Activated naive CD8-positive, alpha-beta T cell treated with anti-CD3 and anti-CD28 coated beads for 36 hours (primary cell): Measurements from ENCODE around the gene ZFP36. TPM values are rescaled to one million over a fixed set of nuclear protein-coding genes. Genes with fewer than 3 reads are reported as not detected.
A peak's percentile ranks its signal among the peaks of the same experiment; 100 is the strongest.
"Not testable (repeated sequence)": the region's sequence is repeated elsewhere in the genome, so short reads cannot be mapped to it uniquely, and the experiment has no call there.

Experiments used
- DNase-seq: peaks from one replicate; pipeline ENCODE4 v3.0.0; 2021
- H3K27ac Mint-ChIP-seq: one replicate; pipeline ENCODE4 v1.8.0; 2022; ENCODE audit warnings: mild to moderate bottlenecking, moderate library complexity, mixed read lengths
- H3K27me3 Mint-ChIP-seq: one replicate; pipeline ENCODE4 v1.8.0; 2022; ENCODE audit warnings: mild to moderate bottlenecking, mixed read lengths
- H3K36me3 Mint-ChIP-seq: one replicate; pipeline ENCODE4 v1.8.0; 2021; ENCODE audit warnings: mild to moderate bottlenecking, mixed read lengths
- H3K4me1 Mint-ChIP-seq: one replicate; pipeline ENCODE4 v1.8.0; 2021; ENCODE audit warnings: mixed read lengths
- H3K4me3 Mint-ChIP-seq: one replicate; pipeline ENCODE4 v1.8.0; 2022; ENCODE audit warnings: mild to moderate bottlenecking, moderate library complexity, mixed read lengths
- H3K9me3 Mint-ChIP-seq: one replicate; pipeline ENCODE4 v1.8.0; 2022; ENCODE audit warnings: mixed read lengths
- total RNA-seq, 2 experiments: library from RNA; stranded (reverse); gene quantifications; one replicate each; pipeline ENCODE4 v1.2.3, GENCODE V29; 2021

ZFP36 gene
- total RNA-seq, 2 experiments from 2014 or later, result 15.5 to 15.6 TPM

DNA sequence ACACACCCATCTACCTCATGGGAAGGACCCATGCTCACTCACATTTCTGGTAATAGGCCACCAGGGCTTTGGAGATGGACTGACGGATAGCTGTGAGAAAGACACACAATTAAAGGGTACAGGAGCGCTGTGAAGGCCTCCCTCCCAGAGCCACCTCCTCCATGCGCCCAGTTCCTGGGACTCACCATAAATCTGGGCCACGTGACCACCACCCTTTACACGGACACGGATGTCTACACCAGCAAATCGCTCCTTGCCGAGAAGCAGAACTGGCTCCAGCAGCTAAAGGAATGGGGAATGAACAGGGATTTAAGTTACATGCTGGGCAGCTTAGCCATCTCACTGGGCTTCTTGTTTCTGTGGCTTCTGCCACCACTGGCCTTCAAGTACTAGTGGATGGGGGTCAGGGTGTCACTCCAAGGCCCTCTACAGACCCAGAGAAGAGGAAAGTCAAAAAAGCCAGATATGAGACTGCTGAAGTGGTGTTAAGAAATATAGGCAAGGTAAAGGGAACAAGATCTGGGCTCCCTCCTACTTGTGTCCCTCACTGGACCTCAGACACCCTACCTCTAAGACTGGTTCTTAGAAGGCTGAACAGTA lies 26.9 kb downstream of the ZFP36 start:
- Mint-ChIP-seq H3K36me3 (peaks cover 36% of the 10 kb centered on the region), H3K4me1 (peaks cover 40% of the 10 kb centered on the region), H3K9me3 (no peaks in the 10 kb centered on the region), H3K4me3 (peak overlapping the region; percentile 100), H3K27me3 (peaks cover 9% of the 10 kb centered on the region), H3K27ac (peak overlapping the region; percentile 100)
- DNase-seq, result no peak

DNA sequence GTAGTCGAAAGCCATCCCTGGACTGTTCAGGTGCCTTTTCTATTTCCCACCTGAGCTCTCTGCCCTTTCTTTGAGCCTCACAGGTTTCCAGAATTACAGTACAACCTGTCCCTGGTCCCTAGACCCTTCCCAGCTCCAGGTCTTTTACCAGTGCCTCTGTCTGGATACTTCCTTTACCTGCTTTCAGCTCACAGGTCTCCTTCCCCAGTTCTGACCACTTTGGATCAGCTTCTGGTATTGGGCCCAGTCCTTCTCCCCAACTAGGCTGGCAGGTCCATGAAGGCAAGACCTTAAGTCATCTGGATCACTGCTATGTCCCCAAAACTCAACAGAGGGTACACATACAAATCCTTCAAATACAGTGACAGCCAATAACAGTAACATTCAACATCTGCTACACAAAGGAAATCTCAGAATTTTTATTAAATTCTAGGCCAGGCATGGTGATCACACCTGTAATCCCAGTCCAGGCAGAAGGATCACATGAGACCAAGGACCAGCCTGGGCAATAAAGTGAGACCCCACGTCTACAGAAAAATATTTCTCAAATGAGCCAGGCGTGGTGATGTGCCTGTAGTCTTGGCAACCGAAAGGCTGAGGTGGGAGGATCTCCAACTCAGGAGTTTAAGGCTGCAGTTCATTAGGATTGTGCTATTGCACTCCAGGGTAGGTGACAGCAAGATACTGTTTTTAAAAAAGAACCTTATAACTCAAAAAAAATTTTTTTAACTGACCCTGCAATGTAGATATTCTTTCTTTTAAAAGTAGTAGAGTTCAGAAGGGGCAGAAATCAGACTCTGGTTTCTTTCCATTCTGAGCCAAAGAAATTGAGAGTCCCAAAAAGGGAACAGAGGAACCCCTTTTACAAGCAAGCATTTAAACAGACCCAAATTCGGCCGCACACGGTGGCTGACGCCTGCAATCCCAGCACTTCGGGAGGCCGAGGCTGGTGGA lies 27.8 kb downstream of the ZFP36 start:
- no peaks in the 10 kb centered on the region for H3K9me3 Mint-ChIP-seq
- H3K4me3 Mint-ChIP-seq, result peak overlapping the region; percentile 100
- peaks cover 36% of the 10 kb centered on the region for H3K36me3 Mint-ChIP-seq
- H3K27me3 Mint-ChIP-seq, result peaks cover 9% of the 10 kb centered on the region
- H3K4me1 Mint-ChIP-seq, result peaks cover 40% of the 10 kb centered on the region
- H3K27ac Mint-ChIP-seq, result peak overlapping the region; percentile 100
- no peak for DNase-seq

DNA sequence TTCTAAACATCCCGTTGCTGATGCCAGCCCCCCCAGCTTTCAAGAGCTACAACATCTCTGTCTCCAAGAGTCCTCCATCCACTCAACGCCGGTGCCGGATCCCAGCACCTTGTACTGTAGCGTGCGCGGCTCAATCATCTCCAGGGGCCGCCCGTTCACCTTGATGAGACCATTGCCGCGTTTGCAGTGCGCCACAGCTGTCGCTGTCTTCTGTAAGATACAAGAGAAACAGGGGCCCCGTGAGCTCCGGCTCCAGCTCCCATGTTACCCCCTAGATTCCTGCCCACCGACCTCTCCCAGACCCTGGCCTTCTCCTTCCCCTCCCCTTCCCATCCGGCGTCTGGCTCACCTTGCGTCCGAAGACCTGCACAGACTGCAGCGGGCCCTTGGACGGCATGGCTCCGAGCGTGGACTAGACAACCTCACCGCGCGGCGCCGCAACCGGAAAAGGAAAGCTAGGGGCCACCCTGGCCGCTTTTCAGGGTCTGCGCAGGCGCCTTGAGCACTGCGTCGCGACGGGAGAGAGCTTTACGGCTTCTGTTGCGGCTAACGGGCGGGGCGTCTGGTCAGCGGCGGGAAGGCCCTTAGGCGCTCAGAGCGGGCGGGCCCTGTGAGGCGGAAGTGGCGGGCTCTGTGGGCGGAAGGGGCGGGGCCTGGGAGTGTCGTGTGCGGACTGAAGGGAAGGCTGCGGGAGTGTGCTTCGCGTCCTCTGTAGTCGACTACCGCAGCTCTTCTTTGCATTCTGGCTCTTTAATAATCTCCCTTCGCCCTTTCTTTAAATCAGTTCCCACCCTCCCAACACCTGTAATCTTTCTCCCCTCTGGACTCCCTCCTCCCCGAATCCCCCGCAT lies 29.1 kb downstream of the ZFP36 start, which contains the start of gene RPS16:
Gene RPS16 (minus strand): TSS at position 451 of the 851 bp plus-strand sequence. CDS start 54 bp downstream, at position 397.
- H3K27ac Mint-ChIP-seq, result peak within 1 kb of the TSS; percentile 100
- no peaks in the 10 kb centered on the region for H3K9me3 Mint-ChIP-seq
- H3K4me1 Mint-ChIP-seq, result peaks cover 44% of the 10 kb centered on the region
- DNase-seq, result peak; percentile 99
- H3K27me3 Mint-ChIP-seq, result peaks cover 9% of the 10 kb centered on the region
- H3K36me3 Mint-ChIP-seq, result peaks cover 36% of the 10 kb centered on the region
- peak within 1 kb of the TSS; percentile 100 for H3K4me3 Mint-ChIP-seq

DNA sequence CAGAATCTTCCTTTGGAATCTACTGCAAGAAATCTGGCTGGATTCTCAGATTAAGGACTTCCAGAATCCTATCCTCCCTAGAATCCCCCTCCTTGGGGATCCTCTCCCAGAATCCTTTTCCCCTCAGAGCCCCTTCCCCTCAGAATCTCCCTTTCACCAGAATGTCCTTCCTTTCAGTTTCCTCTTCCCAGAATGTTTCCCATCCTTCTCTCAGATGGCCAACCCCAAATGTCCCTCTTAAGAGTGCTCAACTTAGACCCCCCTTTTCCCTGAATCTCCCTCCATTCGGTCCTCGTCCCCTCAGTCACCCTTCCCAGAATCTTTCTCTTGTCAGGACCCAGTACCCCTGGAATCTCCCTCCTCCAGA lies 29.7 kb downstream of the ZFP36 start:
- DNase-seq, result no peak
- Mint-ChIP-seq H3K4me3 (peak overlapping the region; percentile 100), H3K27me3 (peaks cover 9% of the 10 kb centered on the region), H3K36me3 (peaks cover 36% of the 10 kb centered on the region), H3K4me1 (peaks cover 39% of the 10 kb centered on the region), H3K9me3 (no peaks in the 10 kb centered on the region), H3K27ac (peak overlapping the region; percentile 100)

DNA sequence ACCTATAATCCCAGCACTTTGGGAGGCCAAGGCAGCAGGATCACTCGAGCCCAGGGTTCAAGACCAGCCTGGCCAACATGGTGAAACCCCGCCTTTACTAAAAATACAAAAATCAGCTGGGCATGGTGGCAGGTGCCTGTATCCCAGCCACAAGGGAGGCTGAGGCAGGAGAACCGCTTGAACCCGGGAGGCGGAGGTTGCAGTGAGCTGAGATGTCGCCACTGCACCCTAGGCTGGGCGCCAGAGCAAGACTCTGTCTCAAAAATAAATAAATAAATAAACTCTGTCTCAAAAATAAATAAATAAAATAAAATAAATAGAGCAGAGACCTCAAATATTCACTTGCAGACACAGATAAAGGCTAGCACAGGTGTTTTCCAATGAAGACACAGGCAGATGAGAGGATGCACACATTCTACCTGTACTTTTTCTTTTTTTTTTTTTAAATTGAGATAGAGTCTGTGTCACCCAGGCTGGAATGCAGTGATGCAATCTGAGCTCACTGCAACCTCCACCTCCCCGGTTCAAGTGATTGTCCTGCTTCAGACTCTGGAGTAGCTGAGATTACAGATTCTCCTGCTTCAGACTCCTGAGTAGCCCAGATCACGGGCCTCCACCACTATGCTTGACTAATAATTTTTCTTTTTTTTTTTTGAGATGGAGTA lies 31.8 kb downstream of the ZFP36 start:
- Mint-ChIP-seq H3K27me3 (peaks cover 9% of the 10 kb centered on the region), H3K4me3 (no peak overlapping the region), H3K27ac (no peak overlapping the region), H3K36me3 (peaks cover 24% of the 10 kb centered on the region), H3K9me3 (no peaks in the 10 kb centered on the region), H3K4me1 (peaks cover 28% of the 10 kb centered on the region)
- DNase-seq, result no peak

DNA sequence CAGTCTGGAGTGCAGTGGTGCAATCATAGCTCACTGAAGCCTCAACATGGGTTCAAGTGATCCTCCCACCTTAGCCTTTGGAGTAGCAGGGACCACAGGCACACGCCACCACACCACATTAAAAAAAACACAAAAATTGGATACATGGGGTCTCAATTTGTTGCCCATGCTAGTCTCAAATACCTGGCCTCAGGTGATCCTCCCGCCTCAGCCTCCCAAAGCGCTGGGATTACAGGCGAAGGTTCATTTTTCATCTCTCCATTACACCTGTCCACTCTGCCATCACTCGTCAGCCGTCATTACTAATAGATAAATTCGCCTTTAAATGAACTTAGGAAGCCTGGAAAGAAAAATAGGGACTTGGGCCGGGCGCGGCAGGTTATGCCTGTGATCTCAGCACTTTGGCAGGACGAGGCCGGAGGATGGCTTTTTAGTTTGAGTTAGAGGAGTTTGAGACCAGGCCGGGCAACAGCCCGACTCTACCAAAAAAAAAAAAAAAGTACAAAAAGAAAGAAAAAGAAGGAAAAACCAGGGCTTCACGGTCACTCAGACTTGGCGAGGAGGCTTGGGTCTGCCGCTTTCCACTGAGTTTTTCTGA lies 38.0 kb downstream of the ZFP36 start:
- DNase-seq, result no peak
- no peaks in the 10 kb centered on the region for H3K27me3 Mint-ChIP-seq
- H3K36me3 Mint-ChIP-seq, result peaks cover 51% of the 10 kb centered on the region
- peaks cover 42% of the 10 kb centered on the region for H3K4me1 Mint-ChIP-seq
- peak overlapping the region; percentile 100 for H3K27ac Mint-ChIP-seq
- peak overlapping the region; percentile 99 for H3K4me3 Mint-ChIP-seq
- no peaks in the 10 kb centered on the region for H3K9me3 Mint-ChIP-seq

DNA sequence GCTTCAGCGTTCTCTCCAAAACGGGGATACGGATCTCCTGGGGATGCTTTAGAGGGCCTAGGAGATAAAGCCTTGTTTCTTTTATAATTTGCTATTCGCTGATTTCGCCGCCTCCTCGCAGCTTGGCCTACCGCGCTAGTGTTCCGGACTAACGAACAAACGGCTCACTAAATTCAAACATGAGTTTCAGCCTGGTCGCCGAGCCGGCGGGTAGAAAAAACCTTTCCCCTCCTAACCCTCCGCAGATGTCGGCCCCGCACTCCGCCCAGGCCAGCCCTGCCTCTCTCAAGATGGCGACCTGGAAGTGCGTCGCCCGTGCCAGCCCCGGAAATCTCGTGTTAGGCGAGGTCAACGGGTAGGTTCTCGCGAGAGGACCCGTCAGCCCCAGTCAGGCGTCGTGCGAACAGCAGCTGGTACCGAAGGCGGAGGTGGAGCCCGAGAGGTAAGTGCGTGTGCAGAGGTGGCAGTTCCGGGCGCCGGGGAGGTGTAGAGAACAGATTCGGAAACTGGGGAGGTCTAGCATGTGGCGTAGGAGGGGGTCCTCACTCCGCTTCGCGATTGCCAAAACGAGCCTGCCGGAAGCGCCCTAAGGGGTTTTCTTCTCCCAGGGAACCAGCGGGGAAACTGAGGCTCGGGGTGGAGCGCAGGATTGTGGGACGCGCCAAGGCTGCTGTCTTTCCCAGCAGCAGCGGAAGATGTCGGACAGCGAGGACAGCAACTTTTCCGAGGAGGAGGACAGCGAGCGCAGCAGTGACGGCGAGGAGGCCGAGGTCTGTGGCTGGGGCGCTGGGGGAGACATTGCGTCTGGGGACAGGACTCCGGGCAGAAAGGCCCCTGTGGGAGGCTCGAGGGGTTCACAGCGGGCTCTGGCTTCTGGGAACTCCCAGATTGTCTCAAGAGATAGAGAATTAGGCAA lies 38.8 kb downstream of the ZFP36 start, which contains the start of gene SUPT5H:
Gene SUPT5H (plus strand): TSS at position 387 of the 916 bp plus-strand sequence. CDS start 309 bp downstream, at position 696.
- H3K27me3 Mint-ChIP-seq, result no peaks in the 10 kb centered on the region
- DNase-seq, result peak; percentile 98
- peak within 1 kb of the TSS; percentile 100 for H3K27ac Mint-ChIP-seq
- H3K4me3 Mint-ChIP-seq, result peak within 1 kb of the TSS; percentile 99
- H3K4me1 Mint-ChIP-seq, result peaks cover 42% of the 10 kb centered on the region
- H3K9me3 Mint-ChIP-seq, result no peaks in the 10 kb centered on the region
- H3K36me3 Mint-ChIP-seq, result peaks cover 52% of the 10 kb centered on the region

DNA sequence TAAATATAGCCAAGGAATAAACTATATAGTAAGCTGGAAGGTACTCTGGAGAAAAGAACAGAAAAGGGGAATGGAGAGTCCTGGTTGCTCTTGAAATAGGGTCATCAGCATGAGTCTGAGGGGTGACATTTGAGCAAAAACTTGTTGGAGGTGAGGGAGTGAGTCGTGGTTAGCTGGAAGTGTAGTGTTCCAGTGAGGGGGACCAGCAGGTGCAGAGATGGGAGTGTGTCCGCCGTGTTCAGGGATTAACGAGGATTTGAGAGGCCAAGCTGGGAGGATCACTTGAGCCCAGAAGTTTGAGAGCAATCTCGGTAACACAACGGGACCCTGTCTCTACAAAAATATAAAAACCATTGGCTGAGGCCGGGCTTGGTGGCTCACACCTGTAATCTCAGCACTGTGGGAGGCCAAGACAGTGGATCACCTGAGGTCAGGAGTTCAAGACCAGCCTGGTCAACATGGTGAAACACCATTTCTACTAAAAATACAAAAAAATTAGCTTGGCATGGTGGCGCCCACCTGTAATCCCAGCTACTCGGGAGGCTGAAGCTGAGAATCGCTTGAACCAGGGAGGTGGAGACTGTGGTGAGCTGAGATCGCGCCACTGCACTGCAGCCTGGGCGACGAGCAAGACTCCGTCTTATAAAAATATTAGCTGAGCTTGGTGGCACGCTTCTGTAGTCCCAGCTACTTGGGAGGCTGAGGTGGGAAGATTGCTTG lies 39.9 kb downstream of the ZFP36 start:
- no peaks in the 10 kb centered on the region for H3K9me3 Mint-ChIP-seq
- H3K36me3 Mint-ChIP-seq, result peaks cover 57% of the 10 kb centered on the region
- peak overlapping the region; percentile 99 for H3K4me3 Mint-ChIP-seq
- no peak for DNase-seq
- H3K4me1 Mint-ChIP-seq, result peaks cover 43% of the 10 kb centered on the region
- no peaks in the 10 kb centered on the region for H3K27me3 Mint-ChIP-seq
- H3K27ac Mint-ChIP-seq, result peak overlapping the region; percentile 100

DNA sequence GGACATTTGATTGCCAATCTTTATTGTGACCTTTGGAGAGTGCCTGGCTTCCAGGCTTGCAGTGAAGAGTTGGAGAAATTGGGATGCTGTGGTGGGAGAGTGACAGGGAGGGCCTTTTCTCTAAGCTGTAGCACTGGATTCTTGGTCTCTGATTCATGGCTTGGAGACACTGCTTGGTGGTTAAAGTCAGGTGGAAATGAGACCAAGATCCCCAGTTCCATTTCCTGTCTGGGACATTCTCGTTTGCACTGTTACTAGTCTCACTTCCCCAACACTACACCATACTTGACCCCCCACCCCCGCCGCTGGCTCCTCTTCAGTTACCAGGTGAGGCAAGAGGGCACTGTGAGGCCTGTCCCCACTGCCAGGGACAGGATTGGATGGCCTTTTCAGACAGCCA lies 41.6 kb downstream of the ZFP36 start:
- H3K27ac Mint-ChIP-seq, result peak overlapping the region; percentile 100
- peaks cover 57% of the 10 kb centered on the region for H3K4me1 Mint-ChIP-seq
- no peaks in the 10 kb centered on the region for H3K27me3 Mint-ChIP-seq
- peak; percentile 52 for DNase-seq
- peak overlapping the region; percentile 99 for H3K4me3 Mint-ChIP-seq
- peaks cover 73% of the 10 kb centered on the region for H3K36me3 Mint-ChIP-seq
- no peaks in the 10 kb centered on the region for H3K9me3 Mint-ChIP-seq

DNA sequence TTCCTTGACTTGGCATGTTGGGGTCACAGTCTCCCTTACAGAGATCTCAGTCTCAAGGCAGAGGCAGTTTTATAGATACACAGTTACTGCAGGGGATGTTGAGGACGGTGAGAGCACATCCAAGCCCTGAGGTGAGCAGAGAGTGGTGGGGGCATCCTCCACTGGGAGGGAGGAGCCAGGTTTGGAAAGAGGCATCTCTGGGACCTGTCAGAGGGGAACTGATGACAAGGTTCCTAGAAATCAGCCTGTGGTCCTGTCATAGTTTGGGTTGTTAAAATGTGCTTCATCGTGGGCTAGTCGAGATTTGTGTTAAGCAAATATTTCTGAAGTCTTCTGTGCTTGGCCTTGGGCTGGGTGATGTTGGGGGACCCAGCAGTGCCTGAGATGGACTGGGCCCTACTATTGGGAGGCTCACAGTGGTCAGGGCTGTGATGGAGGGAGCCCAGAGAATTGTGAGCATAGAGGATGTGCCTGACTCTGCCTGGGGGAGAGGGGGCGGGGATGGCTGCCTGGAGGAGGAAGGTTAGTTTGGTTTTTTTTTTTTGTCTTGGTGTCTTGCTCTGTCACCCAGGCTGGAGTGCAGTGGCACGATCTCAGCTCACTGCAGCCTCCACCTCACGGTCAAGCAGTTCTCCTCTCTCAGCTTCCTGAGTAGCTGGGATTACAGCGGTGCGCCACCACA lies 42.6 kb downstream of the ZFP36 start:
- Mint-ChIP-seq H3K27ac (peak overlapping the region; percentile 100), H3K27me3 (no peaks in the 10 kb centered on the region), H3K4me1 (peaks cover 57% of the 10 kb centered on the region), H3K4me3 (peak overlapping the region; percentile 99), H3K9me3 (no peaks in the 10 kb centered on the region), H3K36me3 (peaks cover 74% of the 10 kb centered on the region)
- DNase-seq, result no peak

DNA sequence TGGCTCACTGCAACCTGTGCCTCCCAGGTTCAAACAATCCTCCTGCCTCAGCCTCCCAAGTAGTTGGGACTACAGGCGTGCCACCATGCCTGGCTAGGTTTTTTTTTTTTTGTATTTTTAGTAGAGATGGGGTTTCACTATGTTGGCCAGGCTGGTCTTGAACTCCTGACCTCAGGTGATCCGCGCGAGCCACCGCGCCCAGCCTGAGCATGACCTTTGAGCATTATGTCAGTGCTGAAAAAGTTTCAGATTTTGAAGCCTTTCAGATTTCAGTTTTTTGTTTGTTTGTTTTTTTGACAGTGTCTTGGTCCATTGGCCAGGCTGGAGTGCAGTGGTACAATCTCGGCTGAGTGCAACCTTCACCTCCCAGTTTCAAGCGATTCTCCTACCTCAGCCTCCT lies 44.6 kb downstream of the ZFP36 start:
- H3K4me3 Mint-ChIP-seq, H3K27ac Mint-ChIP-seq, H3K9me3 Mint-ChIP-seq, DNase-seq, H3K27me3 Mint-ChIP-seq: not testable (repeated sequence)
- H3K36me3 Mint-ChIP-seq, result peaks cover 69% of the 10 kb centered on the region
- H3K4me1 Mint-ChIP-seq, result peaks cover 56% of the 10 kb centered on the region
